Testis (tissue), 3 donors: Measurements from ENCODE around the gene TMEM135. TPM values are rescaled to one million over a fixed set of nuclear protein-coding genes. Genes with fewer than 3 reads are reported as not detected.
"Not testable (repeated sequence)": the region's sequence is repeated elsewhere in the genome, so short reads cannot be mapped to it uniquely, and the experiment has no call there.

Experiments used
- DNase-seq: peaks from one replicate; pipeline ENCODE4 v3.0.0-alpha.2; 2019
- H3K27ac ChIP-seq, 2 donors: fragments of 200-600 bp; sonication (generic); one replicate each; pipeline ENCODE4 v1.5.1; 2019
- H3K27me3 ChIP-seq: fragments of 200-600 bp; sonication (generic); one replicate; pipeline ENCODE4 v1.5.1; 2019
- H3K36me3 ChIP-seq: fragments of 200-600 bp; sonication (generic); one replicate; pipeline ENCODE4 v1.5.1; 2017; ENCODE audit warnings: low read depth; ENCODE audit errors: missing control alignments
- H3K4me1 ChIP-seq: fragments of 200-600 bp; sonication (generic); one replicate; pipeline ENCODE4 v1.5.1; 2019
- H3K4me3 ChIP-seq, 2 donors: fragments of 200-600 bp; sonication (generic); one replicate each; pipeline ENCODE4 v1.5.1; 2017 to 2019
- H3K9me3 ChIP-seq: fragments of 200-600 bp; sonication (generic); one replicate; pipeline ENCODE4 v1.5.1; 2017
- POLR2A ChIP-seq: fragments of 450-650 bp; IDR thresholded peaks from one replicate; pipeline ENCODE4 v1.6.1; 2017; ENCODE audit warnings: antibody characterized with exemption, mild to moderate bottlenecking, moderate library complexity
- WGBS, 2 donors: methylation state at CpG; one replicate each; pipeline ENCODE4 v1.1.5; 2018; 5-methylcytosine and 5-hydroxymethylcytosine counted together
- intact Hi-C: fragments of 100-400 bp; cut with DNase I; formaldehyde crosslinking; loops from one replicate; pipeline ENCODE4 v1.15.1; 2023; ENCODE audit warnings: low total_unique reads
- polyA plus RNA-seq: library from polyadenylated mRNA; stranded (reverse); fragments of 350-450 nt; fragmentation: Illumina TruSeq; extraction: RNeasy Lipid Tissue Mini Kit (QIAGEN cat#74804); gene quantifications from one replicate; pipeline ENCODE4 v1.2.3, GENCODE V29; 2014; ENCODE audit warnings: low read depth, low replicate concordance; ENCODE audit not compliant: insufficient read depth
- total RNA-seq, 2 donors: library from RNA; depleted of rRNA; stranded (reverse); fragments of >200 nt; gene quantifications; one replicate each; pipeline ENCODE4 v1.2.3, GENCODE V29; 2016
- TF ChIP-seq, protein P1 (sequence below), 3 experiments: fragments of 450-650 bp in 2 of 3; fragments of 200-600 bp in 1 of 3; sonication (generic) in 1 of 3; IDR thresholded peaks; one replicate each; pipeline ENCODE4 v1.5.1; 2016 to 2019; ENCODE audit warnings: antibody characterized with exemption in 3 of 3, mild to moderate bottlenecking in 2 of 3, moderate library complexity in 1 of 3

The TMEM135 gene
- total and polyA plus RNA-seq, 3 donors from 2014 or later: 21.3 to 59.0 (median 42.1) TPM

DNA sequence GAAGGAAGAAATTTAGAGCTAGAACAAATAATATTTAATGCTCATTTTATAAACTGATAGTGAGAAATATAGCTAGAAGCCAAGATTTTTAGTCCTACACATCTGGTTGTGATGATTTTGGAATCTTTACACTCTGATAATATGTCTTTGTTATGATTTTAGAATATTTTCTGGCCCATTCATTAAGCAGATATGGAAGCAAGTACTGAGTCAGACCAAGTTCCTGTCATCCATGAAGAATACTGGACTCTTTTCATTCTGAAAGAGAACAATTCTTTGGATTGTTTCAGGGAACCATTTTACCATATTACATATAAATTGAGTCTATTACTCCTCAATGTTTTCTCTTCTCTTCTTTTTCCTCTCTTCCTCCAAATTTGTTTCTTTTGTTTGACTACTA, 227.4 kb downstream of the TMEM135 start:
- Histone ChIP-seq H3K27me3 (no peaks in the 10 kb centered on the region), H3K4me3 (no peak overlapping the region), H3K9me3 (no peaks in the 10 kb centered on the region), H3K27ac (no peak overlapping the region), H3K36me3 (no peaks in the 10 kb centered on the region), H3K4me1 (peaks cover 9% of the 10 kb centered on the region)
- intact Hi-C loops: no loop called here
- DNase-seq: no peak
- no peak for TF ChIP-seq POLR2A
- TF ChIP-seq, protein P1, sequence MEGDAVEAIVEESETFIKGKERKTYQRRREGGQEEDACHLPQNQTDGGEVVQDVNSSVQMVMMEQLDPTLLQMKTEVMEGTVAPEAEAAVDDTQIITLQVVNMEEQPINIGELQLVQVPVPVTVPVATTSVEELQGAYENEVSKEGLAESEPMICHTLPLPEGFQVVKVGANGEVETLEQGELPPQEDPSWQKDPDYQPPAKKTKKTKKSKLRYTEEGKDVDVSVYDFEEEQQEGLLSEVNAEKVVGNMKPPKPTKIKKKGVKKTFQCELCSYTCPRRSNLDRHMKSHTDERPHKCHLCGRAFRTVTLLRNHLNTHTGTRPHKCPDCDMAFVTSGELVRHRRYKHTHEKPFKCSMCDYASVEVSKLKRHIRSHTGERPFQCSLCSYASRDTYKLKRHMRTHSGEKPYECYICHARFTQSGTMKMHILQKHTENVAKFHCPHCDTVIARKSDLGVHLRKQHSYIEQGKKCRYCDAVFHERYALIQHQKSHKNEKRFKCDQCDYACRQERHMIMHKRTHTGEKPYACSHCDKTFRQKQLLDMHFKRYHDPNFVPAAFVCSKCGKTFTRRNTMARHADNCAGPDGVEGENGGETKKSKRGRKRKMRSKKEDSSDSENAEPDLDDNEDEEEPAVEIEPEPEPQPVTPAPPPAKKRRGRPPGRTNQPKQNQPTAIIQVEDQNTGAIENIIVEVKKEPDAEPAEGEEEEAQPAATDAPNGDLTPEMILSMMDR (IDR thresholded peaks at IDR 0.05): no peak

DNA sequence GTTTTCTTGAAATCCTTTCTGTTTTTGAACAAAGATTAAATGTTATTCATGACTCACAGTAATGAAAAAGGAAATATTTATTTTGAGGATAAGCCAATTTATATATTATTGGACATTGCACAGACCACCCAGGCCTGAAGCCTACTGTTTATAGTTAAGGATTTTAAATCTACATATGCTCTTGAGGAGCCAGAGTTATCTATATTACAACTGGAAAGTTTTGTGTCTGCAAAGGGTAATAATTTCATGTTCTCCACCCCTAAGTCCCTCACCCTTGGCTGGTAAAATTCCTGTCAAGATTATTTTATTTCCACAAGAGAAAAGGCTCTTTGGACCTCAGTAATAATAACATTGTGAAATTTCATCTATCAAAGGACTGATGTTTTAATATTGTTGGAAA, 228.2 kb downstream of the TMEM135 start:
- no peak for DNase-seq
- Histone ChIP-seq H3K4me1 (peaks cover 3% of the 10 kb centered on the region), H3K27me3 (no peaks in the 10 kb centered on the region), H3K27ac (no peak overlapping the region), H3K36me3 (no peaks in the 10 kb centered on the region), H3K9me3 (no peaks in the 10 kb centered on the region), H3K4me3 (no peak overlapping the region)
- TF ChIP-seq, protein P1 (IDR thresholded peaks at IDR 0.05): no peak
- TF ChIP-seq POLR2A: no peak
- intact Hi-C loops: no loop called here

DNA sequence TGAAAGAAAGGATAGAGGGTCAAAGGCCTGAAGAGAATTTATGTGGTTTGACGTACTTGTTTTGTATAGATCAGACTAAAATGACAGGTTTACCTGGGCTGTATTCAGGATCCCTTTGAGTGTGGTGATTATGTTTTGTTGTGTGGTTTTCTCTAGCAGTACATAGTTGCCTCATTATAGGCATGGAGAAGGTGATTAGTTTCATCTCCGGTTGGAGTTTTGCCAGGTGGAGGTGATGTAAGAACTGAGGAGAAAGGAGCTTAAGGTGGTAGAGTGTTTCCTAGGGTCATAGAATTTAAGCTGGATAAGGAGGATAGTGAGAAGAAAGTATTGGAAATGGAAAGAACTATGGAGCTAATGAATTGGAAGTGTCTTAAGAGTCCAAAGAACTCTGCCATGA, 229.0 kb downstream of the TMEM135 start:
- no peak for TF ChIP-seq POLR2A
- TF ChIP-seq, protein P1 (IDR thresholded peaks at IDR 0.05): no peak
- intact Hi-C loops: no loop called here
- H3K27me3 ChIP-seq: no peaks in the 10 kb centered on the region
- H3K27ac ChIP-seq: no peak overlapping the region
- no peak overlapping the region for H3K4me3 ChIP-seq
- H3K4me1 ChIP-seq: peaks cover 3% of the 10 kb centered on the region
- H3K36me3 ChIP-seq: no peaks in the 10 kb centered on the region
- no peaks in the 10 kb centered on the region for H3K9me3 ChIP-seq
- WGBS, 2 donors: 67 to 71% methylated on average over 2 of the region's 2 CpGs
- DNase-seq: no peak

DNA sequence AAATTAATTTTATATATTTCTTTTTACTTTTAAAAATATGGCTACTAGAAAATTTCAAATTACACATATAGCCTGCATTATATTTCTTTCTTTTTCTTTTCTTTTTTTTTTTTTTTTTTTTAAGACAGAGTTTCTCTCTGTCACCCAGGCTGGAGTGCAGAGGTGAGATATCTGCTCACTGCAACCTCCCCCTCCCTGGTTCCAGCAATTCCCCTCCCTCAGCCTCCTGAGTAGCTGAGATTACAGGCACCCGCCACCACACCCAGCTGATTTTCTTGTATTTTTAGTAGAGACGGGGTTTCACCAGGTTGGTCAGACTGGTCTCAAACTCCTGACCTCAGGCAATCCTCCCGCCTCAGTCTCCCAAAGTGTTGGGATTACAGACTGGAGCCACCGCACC, 234.2 kb downstream of the TMEM135 start:
- H3K4me3 ChIP-seq, H3K27me3 ChIP-seq, H3K4me1 ChIP-seq, H3K9me3 ChIP-seq, H3K27ac ChIP-seq, intact Hi-C loops, H3K36me3 ChIP-seq, DNase-seq: not testable (repeated sequence)
- 96% methylated on average over 4 of the region's 4 CpGs for WGBS, 2 donors

DNA sequence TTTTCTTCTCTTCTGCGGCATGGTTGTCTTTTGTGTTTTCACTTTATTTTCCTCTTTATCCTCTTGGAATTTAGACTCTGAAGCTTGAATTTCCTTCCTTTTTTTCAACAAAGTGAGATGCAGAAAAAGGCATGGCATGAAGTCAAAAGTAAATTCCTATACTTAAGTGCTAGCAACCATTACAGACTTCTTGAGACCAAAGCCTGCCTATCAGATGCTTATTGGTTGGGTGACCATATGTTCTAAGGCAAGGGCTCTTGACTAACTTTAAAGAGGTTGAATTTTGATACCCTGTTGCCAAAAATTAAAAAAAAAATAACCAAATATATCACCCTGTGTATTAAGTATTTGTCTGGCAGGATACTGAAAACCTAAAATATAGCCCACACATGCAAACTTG, 237.4 kb downstream of the TMEM135 start:
- Histone ChIP-seq H3K9me3 (no peaks in the 10 kb centered on the region), H3K4me3 (no peak overlapping the region), H3K4me1 (no peaks in the 10 kb centered on the region), H3K36me3 (no peaks in the 10 kb centered on the region), H3K27me3 (no peaks in the 10 kb centered on the region), H3K27ac (no peak overlapping the region)
- 67 to 78% methylated on average over 1 of the region's 1 CpG for WGBS, 2 donors
- TF ChIP-seq, protein P1 (IDR thresholded peaks at IDR 0.05): no peak
- no peak for TF ChIP-seq POLR2A
- no peak for DNase-seq
- intact Hi-C loops: no loop called here
